ENCODE measurements around the gene MAU2. TPM values are rescaled to one million over a fixed set of nuclear protein-coding genes. Genes with fewer than 3 reads are reported as not detected.

The MAU2 gene
- total RNA-seq, 4 donors from 2014 or later = 79.3 to 160 (median 130) TPM

DNA sequence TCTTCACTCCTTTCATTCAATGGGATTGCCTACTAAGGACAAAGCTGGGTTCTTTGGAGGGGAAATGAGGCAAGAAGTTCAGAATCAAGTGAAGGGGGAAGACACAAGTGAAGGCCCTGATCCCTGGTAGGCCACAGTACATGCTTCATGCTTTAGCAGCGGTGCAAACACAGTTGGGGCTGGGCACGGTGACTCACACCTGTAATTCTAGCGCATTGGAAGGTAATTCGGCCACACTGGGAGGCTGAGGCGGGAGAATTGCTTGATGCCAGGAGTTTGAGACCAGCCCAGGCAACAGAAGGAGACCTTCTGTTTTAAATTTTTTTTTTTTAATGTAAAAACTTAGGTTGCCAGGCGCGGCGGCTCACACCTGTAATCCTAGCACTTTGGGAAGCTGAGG, 61.5 kb downstream of the MAU2 start:
- H3K27ac ChIP-seq = peak overlapping the region in 1 of 4 donors; percentile 58
- DNase-seq = no peak
- H3K36me3 ChIP-seq = no peaks in the 10 kb centered on the region
- peaks cover 0 to 70% (median 8%) of the 10 kb centered on the region in 4 donors for H3K4me1 ChIP-seq
- no peak overlapping the region for H3K4me3 ChIP-seq
- no peak for TF ChIP-seq POLR2A (IDR thresholded peaks at IDR 0.05)
- TF ChIP-seq, protein P1, sequence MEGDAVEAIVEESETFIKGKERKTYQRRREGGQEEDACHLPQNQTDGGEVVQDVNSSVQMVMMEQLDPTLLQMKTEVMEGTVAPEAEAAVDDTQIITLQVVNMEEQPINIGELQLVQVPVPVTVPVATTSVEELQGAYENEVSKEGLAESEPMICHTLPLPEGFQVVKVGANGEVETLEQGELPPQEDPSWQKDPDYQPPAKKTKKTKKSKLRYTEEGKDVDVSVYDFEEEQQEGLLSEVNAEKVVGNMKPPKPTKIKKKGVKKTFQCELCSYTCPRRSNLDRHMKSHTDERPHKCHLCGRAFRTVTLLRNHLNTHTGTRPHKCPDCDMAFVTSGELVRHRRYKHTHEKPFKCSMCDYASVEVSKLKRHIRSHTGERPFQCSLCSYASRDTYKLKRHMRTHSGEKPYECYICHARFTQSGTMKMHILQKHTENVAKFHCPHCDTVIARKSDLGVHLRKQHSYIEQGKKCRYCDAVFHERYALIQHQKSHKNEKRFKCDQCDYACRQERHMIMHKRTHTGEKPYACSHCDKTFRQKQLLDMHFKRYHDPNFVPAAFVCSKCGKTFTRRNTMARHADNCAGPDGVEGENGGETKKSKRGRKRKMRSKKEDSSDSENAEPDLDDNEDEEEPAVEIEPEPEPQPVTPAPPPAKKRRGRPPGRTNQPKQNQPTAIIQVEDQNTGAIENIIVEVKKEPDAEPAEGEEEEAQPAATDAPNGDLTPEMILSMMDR (IDR thresholded peaks at IDR 0.05) = no peak
- H3K9me3 ChIP-seq = no peaks in the 10 kb centered on the region
- H3K27me3 ChIP-seq = no peaks in the 10 kb centered on the region

DNA sequence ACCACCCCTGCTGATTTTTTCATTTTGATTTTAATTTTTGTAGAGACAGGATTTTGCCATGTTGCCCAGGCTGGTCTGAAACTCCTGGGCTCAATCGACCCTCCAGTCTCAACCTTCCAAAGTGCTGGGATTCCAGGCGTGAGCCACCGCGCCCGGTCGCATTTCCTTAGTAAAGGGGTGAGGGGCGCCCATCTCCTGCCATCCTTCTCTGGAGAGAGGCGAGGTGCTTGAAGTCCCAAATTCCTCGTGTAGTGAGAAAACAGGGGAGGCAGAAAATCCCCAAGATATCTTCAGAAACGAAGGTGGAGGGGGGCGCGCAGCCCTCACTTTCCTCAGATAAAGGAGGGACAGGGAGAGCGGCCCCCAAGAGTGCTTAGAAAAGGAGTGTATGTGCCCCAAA, 63.9 kb downstream of the MAU2 start:
- Histone ChIP-seq H3K27ac (peak overlapping the region in 2 of 4 donors; percentile 90 to 95), H3K36me3 (no peaks in the 10 kb centered on the region), H3K4me3 (peak overlapping the region; percentile 78 to 89 (median 88)), H3K27me3 (no peaks in the 10 kb centered on the region), H3K4me1 (peaks cover 0 to 62% (median 12%) of the 10 kb centered on the region in 4 donors), H3K9me3 (no peaks in the 10 kb centered on the region)
- no peak for TF ChIP-seq POLR2A (IDR thresholded peaks at IDR 0.05)
- TF ChIP-seq, protein P1 (IDR thresholded peaks at IDR 0.05) = no peak
- DNase-seq = no peak

DNA sequence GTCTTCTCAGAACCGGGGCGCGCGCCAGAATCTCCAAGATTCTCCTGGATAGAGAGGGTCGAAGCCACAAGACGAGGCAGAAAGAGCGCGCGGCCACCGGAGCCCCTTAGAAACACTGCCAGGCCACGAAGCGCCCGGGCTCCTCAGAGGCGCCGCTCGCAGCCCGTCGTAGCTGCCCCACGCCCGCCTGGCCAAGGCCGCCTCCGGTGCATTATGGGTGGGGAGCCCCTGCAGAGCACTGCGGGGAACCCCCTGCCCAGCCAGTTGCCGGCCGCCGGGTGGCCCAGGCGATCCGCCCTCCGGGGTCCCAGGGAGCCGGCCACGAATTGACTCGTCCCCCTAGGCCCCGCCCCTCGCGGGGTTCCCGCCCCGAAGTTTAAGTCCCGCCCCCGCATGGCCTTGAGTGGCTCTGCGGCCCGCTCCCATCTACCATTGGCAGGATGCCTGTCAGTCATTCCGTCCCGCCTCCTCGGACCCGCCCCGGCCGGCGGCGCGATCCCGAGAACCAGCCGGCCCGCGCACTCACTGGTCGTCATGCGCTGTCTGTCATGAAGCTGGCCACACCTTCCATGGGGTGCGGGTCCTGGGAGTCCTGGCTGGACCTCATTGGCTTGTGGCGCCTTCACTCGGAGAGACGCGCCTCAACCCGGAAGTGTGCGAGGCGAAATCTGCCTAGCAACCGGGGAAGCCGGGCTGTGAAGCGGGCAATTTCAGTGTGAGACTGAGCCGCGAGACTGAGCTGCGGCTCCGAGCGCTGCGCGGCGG, 64.7 kb downstream of the MAU2 start:
- Histone ChIP-seq H3K4me3 (peak overlapping the region; percentile 78 to 89 (median 88)), H3K27me3 (no peaks in the 10 kb centered on the region), H3K27ac (peak overlapping the region; percentile 86 to 95 (median 89)), H3K4me1 (peaks cover 0 to 57% (median 12%) of the 10 kb centered on the region in 4 donors), H3K9me3 (no peaks in the 10 kb centered on the region), H3K36me3 (no peaks in the 10 kb centered on the region)
- peak; percentile 51 to 60 for TF ChIP-seq POLR2A (IDR thresholded peaks at IDR 0.05)
- TF ChIP-seq, protein P1 (IDR thresholded peaks at IDR 0.05) = peak in 2 of 6 experiments; percentile 33 to 36
- DNase-seq = peak; percentile 100

DNA sequence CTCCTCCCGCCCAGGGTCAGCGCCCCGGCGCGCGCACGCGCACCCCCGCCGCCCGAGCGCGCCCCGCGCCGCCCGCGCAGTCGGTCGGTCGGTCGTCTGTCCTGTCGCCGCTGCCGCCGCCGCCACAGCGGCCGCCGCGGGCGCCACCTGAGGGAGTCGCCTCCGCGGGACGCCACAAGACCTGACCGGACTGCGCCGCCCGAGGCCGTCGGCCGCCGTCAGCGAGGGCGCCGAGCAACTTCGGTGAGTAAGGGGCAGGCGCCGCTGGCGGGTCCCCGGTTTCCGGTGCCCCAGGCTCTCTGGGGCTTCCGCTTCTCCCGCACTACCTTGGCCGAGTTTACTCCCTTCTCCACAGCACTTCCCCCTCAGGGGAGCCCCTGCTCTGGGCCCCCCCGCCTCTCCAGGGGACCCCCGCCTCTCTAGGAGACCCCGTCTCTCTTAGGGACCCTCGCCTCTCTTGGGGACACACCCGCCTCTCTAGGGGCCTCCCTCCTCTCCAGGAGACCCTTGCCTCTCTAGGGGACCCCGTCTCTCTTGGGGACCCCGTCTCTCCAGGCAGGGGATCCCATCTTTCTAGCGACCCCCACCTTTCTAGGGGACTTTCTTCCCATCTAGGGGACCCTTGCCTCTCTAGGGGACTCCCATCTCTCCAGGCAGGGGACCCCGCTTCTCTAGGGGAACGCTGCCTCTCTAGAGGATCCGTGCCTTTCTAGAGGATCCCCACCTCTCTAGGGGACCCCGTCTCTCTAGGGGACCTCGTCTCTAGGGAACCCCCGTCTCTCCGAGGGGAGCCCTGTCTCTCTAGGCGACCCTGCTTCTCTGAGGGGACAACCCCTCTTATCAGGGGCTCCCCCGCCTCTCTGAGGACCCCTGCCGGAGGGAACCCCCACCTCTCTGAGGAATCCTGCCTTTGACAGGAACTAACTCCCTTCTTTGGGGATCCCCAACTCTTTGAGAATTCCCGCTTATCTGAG, 65.6 kb downstream of the MAU2 start:
- H3K27ac ChIP-seq = peak overlapping the region; percentile 86 to 95 (median 89)
- DNase-seq = peak in 2 of 3 donors; percentile 52 to 78
- H3K9me3 ChIP-seq = no peaks in the 10 kb centered on the region
- no peaks in the 10 kb centered on the region for H3K36me3 ChIP-seq
- H3K4me1 ChIP-seq = peaks cover 0 to 53% (median 12%) of the 10 kb centered on the region in 4 donors
- peak in 1 of 2 donors; percentile 82 for TF ChIP-seq POLR2A (IDR thresholded peaks at IDR 0.05)
- TF ChIP-seq, protein P1 (IDR thresholded peaks at IDR 0.05) = peak in 2 of 6 experiments; percentile 6 to 13
- peak overlapping the region; percentile 78 to 89 (median 88) for H3K4me3 ChIP-seq
- H3K27me3 ChIP-seq = no peaks in the 10 kb centered on the region

DNA sequence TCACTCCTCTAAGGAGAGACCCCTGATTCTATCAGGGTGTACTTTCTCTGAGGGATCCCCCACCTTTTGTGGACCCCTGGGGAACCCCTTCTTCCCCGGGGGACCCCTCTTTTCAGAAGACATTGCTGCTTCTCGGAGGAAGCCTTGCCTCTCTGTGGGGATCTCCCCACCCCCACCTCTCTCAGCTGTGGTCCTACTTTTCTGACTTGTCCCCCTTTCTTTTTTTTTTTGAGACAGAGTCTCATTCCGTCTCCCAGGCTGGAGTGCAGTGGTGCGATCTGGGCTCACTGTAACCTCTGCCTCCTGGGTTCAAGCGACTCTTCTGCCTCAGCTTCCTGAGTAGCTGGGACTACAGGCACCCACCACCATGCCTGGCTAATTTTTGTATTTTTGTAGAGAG, 66.5 kb downstream of the MAU2 start:
- H3K27ac ChIP-seq = peak overlapping the region in 1 of 4 donors; percentile 86

More for the DNA sequence above, 66.5 kb downstream of the MAU2 start:
- Histone ChIP-seq H3K9me3 (no peaks in the 10 kb centered on the region), H3K4me3 (peak overlapping the region in 2 of 4 donors; percentile 78 to 86), H3K4me1 (peaks cover 0 to 44% (median 12%) of the 10 kb centered on the region in 4 donors), H3K36me3 (no peaks in the 10 kb centered on the region), H3K27me3 (no peaks in the 10 kb centered on the region)
- no peak for DNase-seq
- TF ChIP-seq, protein P1 (IDR thresholded peaks at IDR 0.05) = no peak
- TF ChIP-seq POLR2A (IDR thresholded peaks at IDR 0.05) = no peak

Data from Peyer's patch (tissue), 4 donors.